HepG2 (cell line): ENCODE measurements around the gene STK32B. TPM values are rescaled to one million over a fixed set of nuclear protein-coding genes. Genes with fewer than 3 reads are reported as not detected.

Experiments
- ATAC-seq: fragments of 200-7000 bp; cut with Tn5 transposase; 3 replicates; pipeline ENCODE4 v1.9.1; 2020; ENCODE audit warnings: mild to moderate bottlenecking, moderate library complexity
- BruUV-seq: library from RNA; stranded (reverse); fragments of 400-500 nt; replicated peaks from 2 replicates; lab custom pipeline; 2021; lab: Mats Ljungman, UMichigan
- CTCF ChIA-PET: fragments of 300-600 bp; formaldehyde crosslinking; extraction: SDS; loops from one replicate; lab custom pipeline; 2021; ENCODE audit warnings: low total read pairs, inconsistent platforms, low intra/inter-chr PET ratio; lab: Yijun Ruan, JAX
- POLR2A ChIA-PET: fragments of 350-600 bp; sonication (Branson Sonifier 250); formaldehyde crosslinking; loops from one replicate; lab custom pipeline; 2020; ENCODE audit warnings: antibody characterized with exemption, inconsistent platforms; lab: Yijun Ruan, JAX
- DNase-seq: peaks from one replicate; pipeline ENCODE4 v3.0.0-alpha.2; 2015; ENCODE audit warnings: low spot score
- FAIRE-seq: peaks from 3 replicates; lab custom pipeline; 2011; peaks lifted over from hg19 to GRCh38; lab: Jason Lieb, UNC
- H2AFZ ChIP-seq: one replicate; pipeline ENCODE4 v1.6.1; 2011; ENCODE audit warnings: low read length, inconsistent platforms
- H3K27ac ChIP-seq: fragments of 300-600 bp; 3 replicates; pipeline ENCODE4 v1.8.0; 2011; ENCODE audit warnings: mixed run types, mild to moderate bottlenecking, mixed read lengths, low read length, inconsistent platforms; ENCODE audit not compliant: insufficient read depth; ENCODE audit errors: extremely low read length
- H3K27me3 ChIP-seq, 2 experiments: fragments of 200-600 bp in 1 of 2; 2 replicates in 1 of 2; 3 replicates in 1 of 2; pipeline versions ENCODE4 v1.6.0 to v1.8.0; 2011; ENCODE audit warnings: low read length in 2 of 2, mild to moderate bottlenecking in 2 of 2, moderate library complexity in 2 of 2, inconsistent platforms in 1 of 2; ENCODE audit not compliant: insufficient read depth in 2 of 2, control insufficient read depth in 1 of 2
- H3K36me3 ChIP-seq, 2 experiments: fragments of 200-600 bp in 1 of 2; replicated peaks in 1 of 2; 2 replicates in 1 of 2; 3 replicates in 1 of 2; pipeline versions ENCODE4 v1.5.1 to v1.8.0; 2011; ENCODE audit warnings: low read length in 2 of 2, inconsistent platforms in 1 of 2; ENCODE audit not compliant: insufficient read depth in 2 of 2, control insufficient read depth in 1 of 2
- H3K4me1 ChIP-seq: 2 replicates; pipeline ENCODE4 v1.5.1; 2012; ENCODE audit warnings: low read length, inconsistent platforms; ENCODE audit not compliant: insufficient read depth
- H3K4me2 ChIP-seq: 2 replicates; pipeline ENCODE4 v1.6.0; 2011; ENCODE audit warnings: low read depth, low read length, inconsistent platforms
- H3K4me3 ChIP-seq, 3 experiments: fragments of 200-600 bp in 1 of 3; sonication (generic), shearing (Covaris generic) in 1 of 3; replicated peaks in 1 of 3; 2 replicates each; pipeline ENCODE4 v1.5.1; 2011 to 2016; ENCODE audit warnings: low read length in 3 of 3, inconsistent platforms in 2 of 3, low read depth in 2 of 3, mild to moderate bottlenecking in 2 of 3, control low read depth in 1 of 3, mixed read lengths in 1 of 3; ENCODE audit not compliant: insufficient read depth in 1 of 3
- H3K79me2 ChIP-seq: one replicate; pipeline ENCODE4 v1.6.1; 2011; ENCODE audit warnings: low read length, inconsistent platforms; ENCODE audit not compliant: insufficient read depth
- H3K9ac ChIP-seq: 2 replicates; pipeline ENCODE4 v1.6.0; 2011; ENCODE audit warnings: mild to moderate bottlenecking, low read depth, low read length, inconsistent platforms; ENCODE audit not compliant: insufficient read depth
- H3K9me3 ChIP-seq: 2 replicates; pipeline ENCODE4 v1.5.1; 2012; ENCODE audit warnings: mild to moderate bottlenecking, low read length
- H4K20me1 ChIP-seq: 2 replicates; pipeline ENCODE4 v1.6.0; 2011; ENCODE audit warnings: inconsistent platforms, mild to moderate bottlenecking, low read length, moderate library complexity; ENCODE audit not compliant: insufficient read depth
- GLI4 ChIP-seq: sonication (generic); formaldehyde crosslinking; IDR thresholded peaks from 2 replicates; pipeline ENCODE4 v1.5.1; 2020; ENCODE audit warnings: missing genetic modification reagents, mild to moderate bottlenecking, moderate library complexity, borderline replicate concordance
- TAF15 ChIP-seq: fragments of 200-400 bp; formaldehyde crosslinking; IDR thresholded peaks from one replicate; pipeline ENCODE4 v1.6.1; 2018; ENCODE audit warnings: mild to moderate bottlenecking, low read depth, low read length; ENCODE audit not compliant: poor library complexity, severe bottlenecking
- ZFYVE20 ChIP-seq: sonication (generic); formaldehyde crosslinking; IDR thresholded peaks from 2 replicates; pipeline ENCODE4 v1.8.0; 2023; ENCODE audit warnings: low read depth, mild to moderate bottlenecking, moderate library complexity, missing genetic modification reagents, borderline replicate concordance
- WGBS: methylation state at CpG from one replicate; pipeline ENCODE4 v1.1.6; 2017; ENCODE audit warnings: low lambda C conversion rate; 5-methylcytosine and 5-hydroxymethylcytosine counted together
- in situ Hi-C: cut with HindIII; loops from 2 replicates; pipeline ENCODE4 v1.10.0; 2017; ENCODE audit warnings: low pct_unique_long_range_greater_than_20kb; ENCODE audit not compliant: extremely low pct_ligation_motif_present
- intact Hi-C: fragments of 100-400 bp; cut with micrococcal nuclease; formaldehyde crosslinking; loops from one replicate; pipeline ENCODE4 v1.10.0; 2022; ENCODE audit not compliant: unreplicated experiment
- polyA plus RNA-seq, 8 experiments: library from polyadenylated mRNA; depleted of rRNA in 3 of 8; stranded (reverse) in 7 of 8; unstranded in 1 of 8; fragments of >200 nt; fragmentation: Illumina TruSeq in 4 of 8; extraction: Trizol in 4 of 8; gene quantifications; 2 replicates each; pipeline versions ENCODE4 v1.2.1 to v1.2.3, GENCODE V29; 2011 to 2016; ENCODE audit warnings: low read depth in 4 of 8, missing spikeins in 1 of 8, mixed read lengths in 1 of 8; ENCODE audit not compliant: insufficient read depth in 1 of 8
- total RNA-seq, 5 experiments: library from RNA; depleted of rRNA; stranded (reverse); fragments of >200 nt; fragmentation: Illumina TruSeq; extraction: Trizol; gene quantifications; 2 replicates each; pipeline ENCODE4 v1.2.3, GENCODE V29; 2016; ENCODE audit warnings: low read depth in 1 of 5
- TF ChIP-seq, protein P1 (sequence below): sonication (generic); formaldehyde crosslinking; IDR thresholded peaks from 2 replicates; pipeline ENCODE4 v1.5.0; 2020; ENCODE audit warnings: missing genetic modification reagents
- TF ChIP-seq, protein P2 (sequence below): sonication (generic); formaldehyde crosslinking; IDR thresholded peaks from 2 replicates; pipeline ENCODE4 v1.4.0; 2020; ENCODE audit warnings: missing genetic modification reagents, borderline replicate concordance
- TF ChIP-seq, protein P3 (sequence below): sonication (generic); formaldehyde crosslinking; IDR thresholded peaks from 2 replicates; pipeline ENCODE4 v1.8.0; 2022; ENCODE audit warnings: mild to moderate bottlenecking, missing genetic modification reagents, borderline replicate concordance

Gene STK32B
- total and polyA plus RNA-seq, 2 of the 13 experiments (the other 11 are each of a cell fraction or from before 2014, with no cell fraction given), result not detected

DNA sequence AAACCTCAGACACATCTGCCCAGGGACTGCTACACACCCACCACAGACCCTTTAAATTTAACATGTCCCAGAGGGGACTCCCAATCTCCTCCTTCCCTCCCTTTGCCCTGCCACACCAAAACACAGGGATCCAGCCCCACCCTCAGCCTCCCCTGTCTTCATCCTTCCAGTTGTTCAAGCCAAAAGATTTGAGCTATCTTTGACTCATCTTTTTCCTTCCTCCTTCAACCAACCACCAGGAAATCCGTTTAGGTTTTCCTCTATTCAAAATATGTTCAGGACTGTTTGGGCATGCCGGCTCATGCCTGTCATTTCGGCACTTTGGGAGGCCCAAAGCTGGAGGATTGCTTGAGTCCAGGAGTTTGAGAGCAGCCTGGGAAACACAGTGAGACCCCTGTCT lies 6.9 kb upstream of the STK32B start:
- no peak overlapping the region for H3K4me3 ChIP-seq

More for the DNA sequence above, 6.9 kb upstream of the STK32B start:
- FAIRE-seq (no peak), ATAC-seq (no peak)
- intact Hi-C loops, result no loop called here
- TF ChIP-seq, protein P1, sequence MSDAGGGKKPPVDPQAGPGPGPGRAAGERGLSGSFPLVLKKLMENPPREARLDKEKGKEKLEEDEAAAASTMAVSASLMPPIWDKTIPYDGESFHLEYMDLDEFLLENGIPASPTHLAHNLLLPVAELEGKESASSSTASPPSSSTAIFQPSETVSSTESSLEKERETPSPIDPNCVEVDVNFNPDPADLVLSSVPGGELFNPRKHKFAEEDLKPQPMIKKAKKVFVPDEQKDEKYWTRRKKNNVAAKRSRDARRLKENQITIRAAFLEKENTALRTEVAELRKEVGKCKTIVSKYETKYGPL (CRISPR knock-in tag), result no peak
- TF ChIP-seq, protein P2, sequence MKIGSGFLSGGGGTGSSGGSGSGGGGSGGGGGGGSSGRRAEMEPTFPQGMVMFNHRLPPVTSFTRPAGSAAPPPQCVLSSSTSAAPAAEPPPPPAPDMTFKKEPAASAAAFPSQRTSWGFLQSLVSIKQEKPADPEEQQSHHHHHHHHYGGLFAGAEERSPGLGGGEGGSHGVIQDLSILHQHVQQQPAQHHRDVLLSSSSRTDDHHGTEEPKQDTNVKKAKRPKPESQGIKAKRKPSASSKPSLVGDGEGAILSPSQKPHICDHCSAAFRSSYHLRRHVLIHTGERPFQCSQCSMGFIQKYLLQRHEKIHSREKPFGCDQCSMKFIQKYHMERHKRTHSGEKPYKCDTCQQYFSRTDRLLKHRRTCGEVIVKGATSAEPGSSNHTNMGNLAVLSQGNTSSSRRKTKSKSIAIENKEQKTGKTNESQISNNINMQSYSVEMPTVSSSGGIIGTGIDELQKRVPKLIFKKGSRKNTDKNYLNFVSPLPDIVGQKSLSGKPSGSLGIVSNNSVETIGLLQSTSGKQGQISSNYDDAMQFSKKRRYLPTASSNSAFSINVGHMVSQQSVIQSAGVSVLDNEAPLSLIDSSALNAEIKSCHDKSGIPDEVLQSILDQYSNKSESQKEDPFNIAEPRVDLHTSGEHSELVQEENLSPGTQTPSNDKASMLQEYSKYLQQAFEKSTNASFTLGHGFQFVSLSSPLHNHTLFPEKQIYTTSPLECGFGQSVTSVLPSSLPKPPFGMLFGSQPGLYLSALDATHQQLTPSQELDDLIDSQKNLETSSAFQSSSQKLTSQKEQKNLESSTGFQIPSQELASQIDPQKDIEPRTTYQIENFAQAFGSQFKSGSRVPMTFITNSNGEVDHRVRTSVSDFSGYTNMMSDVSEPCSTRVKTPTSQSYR, result no peak
- no peak for TF ChIP-seq GLI4
- TF ChIP-seq, protein P3, sequence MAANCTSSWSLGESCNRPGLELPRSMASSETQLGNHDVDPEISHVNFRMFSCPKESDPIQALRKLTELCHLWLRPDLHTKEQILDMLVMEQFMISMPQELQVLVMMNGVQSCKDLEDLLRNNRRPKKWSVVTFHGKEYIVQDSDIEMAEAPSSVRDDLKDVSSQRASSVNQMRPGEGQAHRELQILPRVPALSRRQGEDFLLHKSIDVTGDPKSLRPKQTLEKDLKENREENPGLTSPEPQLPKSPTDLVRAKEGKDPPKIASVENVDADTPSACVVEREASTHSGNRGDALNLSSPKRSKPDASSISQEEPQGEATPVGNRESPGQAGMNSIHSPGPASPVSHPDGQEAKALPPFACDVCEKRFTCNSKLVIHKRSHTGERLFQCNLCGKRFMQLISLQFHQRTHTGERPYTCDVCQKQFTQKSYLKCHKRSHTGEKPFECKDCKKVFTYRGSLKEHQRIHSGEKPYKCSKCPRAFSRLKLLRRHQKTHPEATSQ (CRISPR knock-in tag), result no peak
- no peak for TF ChIP-seq TAF15
- no peak for TF ChIP-seq ZFYVE20 (CRISPR knock-in tag)
- TF ChIP-seq, all 625 proteins: peak for 0
- H3K9me3 ChIP-seq, result no peaks in the 10 kb centered on the region
- no peaks in the 10 kb centered on the region for H3K79me2 ChIP-seq
- no peaks in the 10 kb centered on the region for H3K4me1 ChIP-seq
- H4K20me1 ChIP-seq, result no peaks in the 10 kb centered on the region
- H3K36me3 ChIP-seq, result no peaks in the 10 kb centered on the region
- H3K9ac ChIP-seq, result no peak overlapping the region
- no TSS peak for BruUV-seq
- peaks cover 0 to 4% of the 10 kb centered on the region in 2 experiments; a peak in 2 of 5 replicates for H3K27me3 ChIP-seq
- no peak overlapping the region for H2AFZ ChIP-seq
- no peak overlapping the region for H3K27ac ChIP-seq
- ChIA-PET CTCF (no interaction called here), POLR2A (no interaction called here)
- no peak for DNase-seq
- in situ Hi-C loops, result no loop called here
- no peak overlapping the region for H3K4me2 ChIP-seq
- 0% methylated on average over 3 of the region's 3 CpGs for WGBS
